Esophagus squamous epithelium (tissue), 5 donors: Measurements from ENCODE around the gene SGSM2. TPM values are rescaled to one million over a fixed set of nuclear protein-coding genes. Genes with fewer than 3 reads are reported as not detected.

Source experiments
- DNase-seq: peaks from one replicate; lab custom pipeline; 2025; lab: John Stamatoyannopoulos, UW
- H3K27ac ChIP-seq, 4 donors: fragments of 200-600 bp; sonication (generic); one replicate each; pipeline ENCODE4 v1.5.1; 2016 to 2019; ENCODE audit warnings: mild to moderate bottlenecking in 1 of 4
- H3K27me3 ChIP-seq, 4 donors: fragments of 200-600 bp; sonication (generic); 1 replicate in 3 of 4; 2 replicates in 1 of 4; pipeline versions ENCODE4 v1.5.1 to v1.6.0; 2017 to 2021; ENCODE audit warnings: antibody characterized with exemption in 1 of 4
- H3K36me3 ChIP-seq, 3 donors: fragments of 200-600 bp; sonication (generic); one replicate each; pipeline ENCODE4 v1.5.1; 2016 to 2019
- H3K4me1 ChIP-seq, 3 donors: fragments of 200-600 bp; sonication (generic); one replicate each; pipeline ENCODE4 v1.5.1; 2017 to 2019
- H3K4me3 ChIP-seq, 4 donors: fragments of 200-600 bp; sonication (generic); 1 replicate in 3 of 4; 2 replicates in 1 of 4; pipeline ENCODE4 v1.5.1; 2016 to 2019; ENCODE audit warnings: mild to moderate bottlenecking in 2 of 4, moderate library complexity in 1 of 4
- H3K9me3 ChIP-seq, 3 donors: fragments of 200-600 bp; sonication (generic); one replicate each; pipeline ENCODE4 v1.5.1; 2016 to 2019
- CTCF ChIP-seq, 6 experiments: fragments of 450-650 bp in 4 of 6; fragments of 200-600 bp in 2 of 6; sonication (generic) in 2 of 6; IDR thresholded peaks; one replicate each; pipeline ENCODE4 v1.5.1; 2016 to 2019; ENCODE audit warnings: antibody characterized with exemption in 6 of 6, mild to moderate bottlenecking in 4 of 6, moderate library complexity in 4 of 6
- POLR2A ChIP-seq, 4 donors: fragments of 450-650 bp; IDR thresholded peaks; one replicate each; pipeline ENCODE4 v1.6.1; 2017; ENCODE audit warnings: antibody characterized with exemption in 4 of 4, mild to moderate bottlenecking in 4 of 4, moderate library complexity in 3 of 4
- WGBS, 2 donors: methylation state at CpG; one replicate each; pipeline ENCODE4 v1.1.5; 2018; 5-methylcytosine and 5-hydroxymethylcytosine counted together
- intact Hi-C: fragments of 100-400 bp; cut with DNase I; formaldehyde crosslinking; loops from one replicate; pipeline ENCODE4 v1.15.0; 2022
- total RNA-seq, 4 donors: library from RNA; depleted of rRNA; stranded (reverse); fragments of >200 nt; gene quantifications; one replicate each; pipeline ENCODE4 v1.1.0, GENCODE V29; 2016
- donor health status: DM: yes; HTN: yes; CAD: no.

SGSM2 gene
- total RNA-seq, 4 donors from 2014 or later: 24.3 to 67.9 (median 35.3) TPM

- no peaks in the 10 kb centered on the region for H3K9me3 ChIP-seq
- no peaks in the 10 kb centered on the region for H3K27me3 ChIP-seq
- H3K36me3 ChIP-seq: peaks cover 17 to 49% (median 33%) of the 10 kb centered on the region in 3 donors
- DNase-seq: no peak
- TF ChIP-seq CTCF (IDR thresholded peaks at IDR 0.05): no peak
- TF ChIP-seq POLR2A (IDR thresholded peaks at IDR 0.05): no peak
- WGBS, 2 donors: 2 to 3% methylated on average over 14 to 16 of the region's 17 CpGs
- peaks cover 12 to 45% (median 15%) of the 10 kb centered on the region in 3 donors for H3K4me1 ChIP-seq
- intact Hi-C loops: no loop called here
- peak overlapping the region; percentile 84 to 96 (median 94) for H3K27ac ChIP-seq
- peak overlapping the region; percentile 85 to 100 (median 92) for H3K4me3 ChIP-seq
Measured at GRCh38 chr17:2335726-2336214, 1.5 kb upstream of the SGSM2 start.

GRCh38 chr17:2336215-2336851 is 968 bp upstream of the SGSM2 start, which contains the start of gene TSR1:
Gene TSR1 (minus strand): TSS chr17:2336457. CDS start chr17:2336427, 30 bp downstream.
- TF ChIP-seq POLR2A (IDR thresholded peaks at IDR 0.05): peak in 3 of 4 donors; percentile 52 to 90 (median 79)
- peak in 3 of 6 experiments; percentile 20 to 44 (median 22) for TF ChIP-seq CTCF (IDR thresholded peaks at IDR 0.05)
- WGBS, 2 donors: 0 to 3% methylated on average over 1 to 12 of the region's 48 CpGs
- Histone ChIP-seq H3K4me1 (peaks cover 12 to 45% (median 15%) of the 10 kb centered on the region in 3 donors), H3K9me3 (no peaks in the 10 kb centered on the region), H3K36me3 (peaks cover 11 to 49% (median 28%) of the 10 kb centered on the region in 3 donors), H3K27me3 (no peaks in the 10 kb centered on the region), H3K4me3 (peak within 1 kb of the TSS; percentile 85 to 100 (median 92)), H3K27ac (peak within 1 kb of the TSS; percentile 84 to 96 (median 94))
- DNase-seq: peak; percentile 26
- intact Hi-C loops: no loop called here

GRCh38 chr17:2337544-2338314 is 428 bp downstream of the SGSM2 start:
- 0 to 4% methylated on average over 5 to 6 of the region's 92 CpGs for WGBS, 2 donors
- intact Hi-C loops: no loop called here
- peaks cover 12 to 45% (median 15%) of the 10 kb centered on the region in 3 donors for H3K4me1 ChIP-seq
- TF ChIP-seq CTCF (IDR thresholded peaks at IDR 0.05) (peak in 1 of 6 experiments; percentile 17), POLR2A (IDR thresholded peaks at IDR 0.05) (peak in 2 of 4 donors; percentile 53 to 60)
- H3K36me3 ChIP-seq: peaks cover 4 to 49% (median 17%) of the 10 kb centered on the region in 3 donors
- H3K4me3 ChIP-seq: peak overlapping the region; percentile 85 to 100 (median 92)
- H3K27ac ChIP-seq: peak overlapping the region; percentile 84 to 96 (median 94)
- no peak for DNase-seq
- H3K27me3 ChIP-seq: no peaks in the 10 kb centered on the region
- no peaks in the 10 kb centered on the region for H3K9me3 ChIP-seq

- no peak for TF ChIP-seq CTCF (IDR thresholded peaks at IDR 0.05)
- no peak for TF ChIP-seq POLR2A (IDR thresholded peaks at IDR 0.05)
- DNase-seq: no peak
- 11 to 19% methylated on average over 3 to 5 of the region's 5 CpGs for WGBS, 2 donors
- Histone ChIP-seq H3K27me3 (no peaks in the 10 kb centered on the region), H3K4me1 (peaks cover 12 to 45% (median 15%) of the 10 kb centered on the region in 3 donors), H3K27ac (peak overlapping the region; percentile 84 to 96 (median 94)), H3K36me3 (peaks cover 0 to 49% (median 11%) of the 10 kb centered on the region in 3 donors), H3K9me3 (no peaks in the 10 kb centered on the region), H3K4me3 (peak overlapping the region; percentile 85 to 100 (median 92))
- intact Hi-C loops: no loop called here
Measured at GRCh38 chr17:2338315-2338657, 985 bp downstream of the SGSM2 start.
